ENCODE results near the gene FLVCR1. TPM values are rescaled to one million over a fixed set of nuclear protein-coding genes. Genes with fewer than 3 reads are reported as not detected.

Gene FLVCR1
- total RNA-seq: 10 to 100 TPM; 19.8 to 83.4 (median 41.5) TPM

DNA sequence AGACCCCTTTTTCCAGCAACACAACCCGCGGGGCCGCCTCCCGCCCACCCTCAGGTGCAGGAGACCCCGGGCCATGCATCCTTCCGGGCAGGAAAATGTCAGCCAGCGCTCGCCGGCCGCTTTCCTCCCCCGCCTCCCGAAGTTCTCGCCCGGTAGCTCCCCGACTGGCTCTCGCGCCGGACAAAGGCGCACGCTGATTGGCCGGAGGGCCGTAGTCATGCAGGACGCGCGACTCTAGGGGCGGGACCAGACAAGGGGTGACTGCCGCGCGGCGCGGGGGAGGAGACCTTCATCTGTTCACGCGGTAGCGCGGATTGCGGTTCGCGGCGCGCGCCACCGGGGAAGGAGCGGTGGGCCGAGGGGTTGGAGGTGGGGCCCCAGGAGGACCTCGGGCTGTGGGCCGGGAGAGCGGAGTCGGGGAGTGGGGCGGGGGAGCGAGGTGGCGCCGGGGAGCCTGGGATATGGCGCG is at the start of gene FLVCR1:
TSS of gene FLVCR1 (plus strand) at position 284 of the 469 bp plus-strand sequence. CDS start at position 462, 178 bp downstream.
- no peaks in the 10 kb centered on the region for H3K36me3 ChIP-seq
- H3K27ac ChIP-seq: peak within 1 kb of the TSS; percentile 84 to 93 (median 88)
- H3K4me1 ChIP-seq: peaks cover 0 to 21% (median 2%) of the 10 kb centered on the region in 4 donors
- no peaks in the 10 kb centered on the region for H3K27me3 ChIP-seq
- peak within 1 kb of the TSS; percentile 70 to 98 (median 96) for H3K4me3 ChIP-seq
- no peaks in the 10 kb centered on the region for H3K9me3 ChIP-seq
- peak; percentile 98 to 99 (median 98) for DNase-seq
- TF ChIP-seq, protein P1, sequence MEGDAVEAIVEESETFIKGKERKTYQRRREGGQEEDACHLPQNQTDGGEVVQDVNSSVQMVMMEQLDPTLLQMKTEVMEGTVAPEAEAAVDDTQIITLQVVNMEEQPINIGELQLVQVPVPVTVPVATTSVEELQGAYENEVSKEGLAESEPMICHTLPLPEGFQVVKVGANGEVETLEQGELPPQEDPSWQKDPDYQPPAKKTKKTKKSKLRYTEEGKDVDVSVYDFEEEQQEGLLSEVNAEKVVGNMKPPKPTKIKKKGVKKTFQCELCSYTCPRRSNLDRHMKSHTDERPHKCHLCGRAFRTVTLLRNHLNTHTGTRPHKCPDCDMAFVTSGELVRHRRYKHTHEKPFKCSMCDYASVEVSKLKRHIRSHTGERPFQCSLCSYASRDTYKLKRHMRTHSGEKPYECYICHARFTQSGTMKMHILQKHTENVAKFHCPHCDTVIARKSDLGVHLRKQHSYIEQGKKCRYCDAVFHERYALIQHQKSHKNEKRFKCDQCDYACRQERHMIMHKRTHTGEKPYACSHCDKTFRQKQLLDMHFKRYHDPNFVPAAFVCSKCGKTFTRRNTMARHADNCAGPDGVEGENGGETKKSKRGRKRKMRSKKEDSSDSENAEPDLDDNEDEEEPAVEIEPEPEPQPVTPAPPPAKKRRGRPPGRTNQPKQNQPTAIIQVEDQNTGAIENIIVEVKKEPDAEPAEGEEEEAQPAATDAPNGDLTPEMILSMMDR (IDR thresholded peaks at IDR 0.05): no peak
- TF ChIP-seq POLR2A (IDR thresholded peaks at IDR 0.05): peak; percentile 66 to 91

DNA sequence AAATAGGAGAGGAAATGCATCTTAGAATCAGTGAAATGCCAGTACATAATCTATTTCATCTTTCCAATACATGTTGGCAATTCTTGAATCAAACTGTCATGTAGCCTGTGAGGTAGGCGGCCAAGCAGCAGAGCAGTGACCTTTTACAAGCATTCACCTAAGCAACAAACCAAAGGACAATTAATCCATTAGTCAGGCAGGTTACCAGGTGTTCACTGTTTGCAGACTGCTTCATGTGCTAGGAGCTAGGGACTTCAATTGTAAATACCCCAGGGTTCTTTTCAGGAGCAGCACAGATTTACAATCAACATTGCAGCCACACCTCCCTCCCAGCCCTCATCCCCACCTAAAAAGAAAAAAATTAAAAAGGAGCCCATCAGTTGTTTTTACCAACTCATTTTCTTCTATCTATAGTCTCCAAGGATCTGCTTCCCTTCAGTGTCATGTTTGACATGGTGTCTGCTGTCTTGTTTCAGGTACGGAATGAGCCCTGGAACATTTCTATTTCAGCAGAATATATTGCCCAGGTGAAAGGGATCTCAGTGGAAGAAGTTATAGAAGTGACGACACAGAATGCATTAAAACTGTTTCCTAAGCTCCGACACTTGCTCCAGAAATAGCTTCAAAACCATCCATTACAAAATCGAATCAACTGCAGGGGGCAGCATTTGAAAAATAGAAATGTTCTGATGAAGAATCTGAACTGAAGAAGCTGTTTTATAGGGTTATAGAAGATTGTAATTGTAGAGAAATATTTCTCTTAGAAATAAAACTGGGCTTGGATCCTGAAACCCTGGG is 43.3 kb upstream of the FLVCR1 start:
- no peaks in the 10 kb centered on the region for H3K27me3 ChIP-seq

DNA sequence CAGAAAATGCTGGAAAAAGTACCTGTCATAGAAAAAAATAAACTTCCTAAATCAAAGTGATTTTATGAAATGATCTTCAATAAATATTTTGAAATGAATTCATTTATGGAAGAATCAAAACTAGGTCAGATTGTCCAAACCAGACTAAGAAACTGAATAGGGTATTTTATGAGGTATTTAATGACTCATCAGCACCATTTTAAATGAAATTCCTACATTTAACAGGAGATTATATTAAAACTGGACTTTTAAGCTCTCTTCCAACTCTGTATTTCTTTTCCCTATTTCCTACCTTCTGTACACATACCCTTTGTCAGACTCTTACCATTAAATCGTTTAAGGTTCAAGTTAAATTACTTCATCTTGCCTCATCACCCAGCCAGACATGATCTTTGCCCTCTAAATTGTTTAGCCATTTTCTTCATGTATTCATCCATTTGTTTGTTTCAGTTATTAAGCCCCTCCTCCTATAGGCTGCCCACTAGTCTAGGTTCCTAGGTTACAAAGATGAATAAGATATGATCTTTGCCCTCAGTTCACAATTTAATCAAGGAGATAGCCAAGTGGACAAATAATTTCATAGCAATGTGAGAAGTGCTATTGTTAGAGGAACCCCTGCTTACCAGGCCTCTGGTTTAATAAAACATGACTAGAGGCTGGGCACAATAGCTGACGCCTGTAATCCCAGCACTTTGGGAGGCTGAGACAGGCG is 41.4 kb upstream of the FLVCR1 start:
- no peaks in the 10 kb centered on the region for H3K9me3 ChIP-seq
- peaks cover 0 to 5% (median 0%) of the 10 kb centered on the region in 4 donors for H3K4me1 ChIP-seq
- peak overlapping the region in 2 of 4 donors; percentile 50 to 65 for H3K27ac ChIP-seq
- DNase-seq: no peak
- H3K36me3 ChIP-seq: no peaks in the 10 kb centered on the region
- TF ChIP-seq POLR2A (IDR thresholded peaks at IDR 0.05): no peak
- TF ChIP-seq, protein P1 (IDR thresholded peaks at IDR 0.05): peak in 1 of 6 experiments; percentile 6
- no peak overlapping the region for H3K4me3 ChIP-seq
- H3K27me3 ChIP-seq: no peaks in the 10 kb centered on the region

More for the DNA sequence above, 43.3 kb upstream of the FLVCR1 start:
- no peak overlapping the region for H3K4me3 ChIP-seq
- no peaks in the 10 kb centered on the region for H3K36me3 ChIP-seq
- no peak for DNase-seq
- peaks cover 0 to 5% (median 0%) of the 10 kb centered on the region in 4 donors for H3K4me1 ChIP-seq
- no peaks in the 10 kb centered on the region for H3K9me3 ChIP-seq
- TF ChIP-seq, protein P1 (IDR thresholded peaks at IDR 0.05): peak in 4 of 6 experiments; percentile 30 to 62 (median 55)
- TF ChIP-seq POLR2A (IDR thresholded peaks at IDR 0.05): no peak
- no peak overlapping the region for H3K27ac ChIP-seq

DNA sequence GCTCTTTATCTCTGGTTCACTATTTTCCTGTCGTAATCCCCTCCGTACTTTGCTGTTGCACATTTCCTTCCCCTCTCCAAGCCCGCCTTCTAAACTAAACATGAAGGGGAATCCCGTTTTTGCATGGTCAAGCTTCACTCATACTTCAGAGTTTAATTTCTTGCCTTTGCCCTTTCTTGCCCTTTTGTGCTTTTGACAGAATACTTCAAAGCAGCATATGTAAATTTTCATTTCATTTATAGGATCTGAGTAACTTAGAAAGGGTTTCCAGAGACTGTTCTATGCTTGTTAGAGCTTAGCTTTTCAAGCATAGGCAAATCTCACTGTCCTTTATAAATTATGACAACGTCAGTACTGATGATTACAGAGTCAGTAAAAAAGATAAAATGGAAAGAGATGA is 38.3 kb upstream of the FLVCR1 start:
- Histone ChIP-seq H3K36me3 (no peaks in the 10 kb centered on the region), H3K4me3 (no peak overlapping the region), H3K27me3 (no peaks in the 10 kb centered on the region), H3K27ac (no peak overlapping the region), H3K9me3 (peaks cover 0 to under 1% (median 0%) of the 10 kb centered on the region in 4 donors), H3K4me1 (peaks cover 0 to 5% (median 0%) of the 10 kb centered on the region in 4 donors)
- no peak for DNase-seq
- TF ChIP-seq POLR2A (IDR thresholded peaks at IDR 0.05): no peak
- TF ChIP-seq, protein P1 (IDR thresholded peaks at IDR 0.05): no peak

GRCh38 chr1:212820969-212821368 is 37.1 kb upstream of the FLVCR1 start:
- DNase-seq: no peak
- no peak overlapping the region for H3K27ac ChIP-seq
- no peaks in the 10 kb centered on the region for H3K27me3 ChIP-seq
- H3K4me3 ChIP-seq: no peak overlapping the region
- peaks cover 0 to 12% (median 3%) of the 10 kb centered on the region in 4 donors for H3K9me3 ChIP-seq
- TF ChIP-seq, protein P1 (IDR thresholded peaks at IDR 0.05): no peak
- no peak for TF ChIP-seq POLR2A (IDR thresholded peaks at IDR 0.05)
- no peaks in the 10 kb centered on the region for H3K36me3 ChIP-seq
- peaks cover 0 to 5% (median 0%) of the 10 kb centered on the region in 4 donors for H3K4me1 ChIP-seq

Data from Peyer's patch (tissue), 4 donors.